Loucy (cell line): ENCODE data around the gene DOCK10.

ENCODE experiments used
- EZH2phosphoT487 ChIP-seq: fragments of 200-600 bp; IDR thresholded peaks from 2 replicates; pipeline ENCODE4 v1.6.1; 2018; ENCODE audit warnings: antibody characterized with exemption, mild to moderate bottlenecking, moderate library complexity, borderline replicate concordance
- TF ChIP-seq, protein P1 (sequence below): fragments of 200-600 bp; sonication (generic); conservative IDR thresholded peaks from 2 replicates; pipeline ENCODE4 v1.5.1; 2014; ENCODE audit warnings: mild to moderate bottlenecking, antibody characterized with exemption, low read length

DNA sequence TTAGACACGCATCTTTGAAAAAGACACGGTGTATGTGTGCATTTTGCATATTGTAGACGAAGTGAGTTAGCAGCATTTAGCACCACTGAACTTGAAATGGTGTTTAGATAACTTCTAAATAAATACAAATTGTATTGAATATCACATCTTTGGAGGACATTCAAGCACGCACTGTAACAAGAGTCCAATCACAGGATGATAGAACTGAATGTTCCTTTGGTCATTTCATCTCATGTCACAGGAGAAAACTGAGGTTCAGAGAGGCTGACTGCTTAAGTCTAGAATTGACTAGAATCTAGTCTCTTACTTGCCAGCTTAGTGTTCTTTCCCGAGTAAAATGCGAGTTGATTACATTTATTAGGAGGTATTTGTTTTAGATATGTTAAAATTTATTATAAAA lies 206.9 kb downstream of the DOCK10 start:
- TF ChIP-seq, protein P1, sequence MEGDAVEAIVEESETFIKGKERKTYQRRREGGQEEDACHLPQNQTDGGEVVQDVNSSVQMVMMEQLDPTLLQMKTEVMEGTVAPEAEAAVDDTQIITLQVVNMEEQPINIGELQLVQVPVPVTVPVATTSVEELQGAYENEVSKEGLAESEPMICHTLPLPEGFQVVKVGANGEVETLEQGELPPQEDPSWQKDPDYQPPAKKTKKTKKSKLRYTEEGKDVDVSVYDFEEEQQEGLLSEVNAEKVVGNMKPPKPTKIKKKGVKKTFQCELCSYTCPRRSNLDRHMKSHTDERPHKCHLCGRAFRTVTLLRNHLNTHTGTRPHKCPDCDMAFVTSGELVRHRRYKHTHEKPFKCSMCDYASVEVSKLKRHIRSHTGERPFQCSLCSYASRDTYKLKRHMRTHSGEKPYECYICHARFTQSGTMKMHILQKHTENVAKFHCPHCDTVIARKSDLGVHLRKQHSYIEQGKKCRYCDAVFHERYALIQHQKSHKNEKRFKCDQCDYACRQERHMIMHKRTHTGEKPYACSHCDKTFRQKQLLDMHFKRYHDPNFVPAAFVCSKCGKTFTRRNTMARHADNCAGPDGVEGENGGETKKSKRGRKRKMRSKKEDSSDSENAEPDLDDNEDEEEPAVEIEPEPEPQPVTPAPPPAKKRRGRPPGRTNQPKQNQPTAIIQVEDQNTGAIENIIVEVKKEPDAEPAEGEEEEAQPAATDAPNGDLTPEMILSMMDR, result no peak
- TF ChIP-seq EZH2phosphoT487, result no peak
